Liver (tissue), 9 donors: ENCODE results near the gene MBNL2. TPM values are rescaled to one million over a fixed set of nuclear protein-coding genes. Genes with fewer than 3 reads are reported as not detected.

Experiments
- DNase-seq: peaks from one replicate; pipeline ENCODE4 v3.0.0-alpha.2; 2017; ENCODE audit warnings: low spot score
- H3K27ac ChIP-seq, 2 donors: one replicate each; pipeline ENCODE4 v1.7.0; 2013; ENCODE audit warnings: inconsistent platforms in 2 of 2, low read length in 2 of 2, control low read depth in 1 of 2, low read depth in 1 of 2, mild to moderate bottlenecking in 1 of 2
- H3K27me3 ChIP-seq, 4 donors: one replicate each; pipeline versions ENCODE4 v1.6.1 to v1.7.0; 2013; ENCODE audit warnings: low read length in 3 of 4, inconsistent platforms in 1 of 4, mild to moderate bottlenecking in 1 of 4, moderate library complexity in 1 of 4; ENCODE audit not compliant: control insufficient read depth in 4 of 4, insufficient read depth in 4 of 4
- H3K36me3 ChIP-seq, 4 donors: one replicate each; pipeline versions ENCODE4 v1.6.1 to v1.7.0; 2013; ENCODE audit warnings: low read length in 3 of 4, mild to moderate bottlenecking in 3 of 4, low read depth in 1 of 4, moderate library complexity in 1 of 4; ENCODE audit not compliant: control insufficient read depth in 4 of 4, insufficient read depth in 3 of 4
- H3K4me1 ChIP-seq, 4 donors: one replicate each; pipeline versions ENCODE4 v1.6.1 to v1.7.0; 2013; ENCODE audit warnings: low read length in 3 of 4, mild to moderate bottlenecking in 3 of 4, moderate library complexity in 1 of 4; ENCODE audit not compliant: control insufficient read depth in 4 of 4, insufficient read depth in 4 of 4
- H3K4me3 ChIP-seq, 3 donors: one replicate each; pipeline versions ENCODE4 v1.6.1 to v1.7.0; 2013; ENCODE audit warnings: low read length in 3 of 3, control low read depth in 1 of 3, low read depth in 1 of 3, mild to moderate bottlenecking in 1 of 3
- H3K9ac ChIP-seq, 2 donors: one replicate each; pipeline ENCODE4 v1.7.0; 2013; ENCODE audit warnings: low read length in 2 of 2, mild to moderate bottlenecking in 2 of 2, moderate library complexity in 2 of 2, control low read depth in 1 of 2, low read depth in 1 of 2
- H3K9me3 ChIP-seq, 4 donors: one replicate each; pipeline versions ENCODE4 v1.6.1 to v1.7.0; 2013; ENCODE audit warnings: low read length in 3 of 4; ENCODE audit not compliant: control insufficient read depth in 4 of 4
- ATF3 ChIP-seq: IDR thresholded peaks from 2 replicates; pipeline ENCODE4 v1.6.1; 2016; ENCODE audit warnings: antibody characterized with exemption
- EGR1 ChIP-seq, 2 donors: IDR thresholded peaks; 2 replicates each; pipeline ENCODE4 v1.6.1; 2016 to 2018; ENCODE audit warnings: antibody characterized with exemption in 2 of 2, low read depth in 2 of 2
- FOXA1 ChIP-seq: IDR thresholded peaks from 2 replicates; pipeline ENCODE4 v1.6.1; 2016; ENCODE audit warnings: antibody characterized with exemption
- GABPA ChIP-seq, 2 donors: IDR thresholded peaks in 1 of 2; conservative IDR thresholded peaks in 1 of 2; 2 replicates each; pipeline ENCODE4 v1.6.1; 2016; ENCODE audit warnings: antibody characterized with exemption in 2 of 2, mild to moderate bottlenecking in 1 of 2, moderate library complexity in 1 of 2
- HNF4A ChIP-seq, 2 donors: conservative IDR thresholded peaks; 2 replicates each; pipeline ENCODE4 v1.6.1; 2016; ENCODE audit warnings: antibody characterized with exemption in 2 of 2, mild to moderate bottlenecking in 2 of 2
- JUND ChIP-seq, 2 donors: IDR thresholded peaks; 2 replicates each; pipeline ENCODE4 v1.6.1; 2016; ENCODE audit warnings: antibody characterized with exemption in 2 of 2
- RAD21 ChIP-seq, 2 donors: IDR thresholded peaks; 2 replicates each; pipeline ENCODE4 v1.6.1; 2016; ENCODE audit warnings: antibody characterized with exemption in 2 of 2, mild to moderate bottlenecking in 2 of 2
- SP1 ChIP-seq: IDR thresholded peaks from 2 replicates; pipeline ENCODE4 v1.6.1; 2018; ENCODE audit warnings: antibody characterized with exemption, mild to moderate bottlenecking
- TAF1 ChIP-seq: conservative IDR thresholded peaks from 2 replicates; pipeline ENCODE4 v1.6.1; 2016; ENCODE audit warnings: antibody characterized with exemption, mild to moderate bottlenecking
- ZBTB33 ChIP-seq: IDR thresholded peaks from 2 replicates; pipeline ENCODE4 v1.6.1; 2016; ENCODE audit warnings: antibody characterized with exemption
- WGBS: extraction: QIAGEN DNeasy Blood & Tissue Kit; methylation state at CpG from one replicate; pipeline ENCODE4 v1.1.7; 2013; 5-methylcytosine and 5-hydroxymethylcytosine counted together
- polyA plus RNA-seq, 2 donors: library from polyadenylated mRNA; stranded (reverse) in 1 of 2; unstranded in 1 of 2; fragments of 200-250 nt in 1 of 2; fragments of >200 nt in 1 of 2; fragmentation: Nextera tagmentation in 1 of 2; extraction: Ambion mirVana in 1 of 2; gene quantifications; one replicate each; pipeline versions ENCODE4 v1.2.1 to v1.2.3, GENCODE V29; 2013 to 2015
- total RNA-seq, 2 donors: library from RNA; depleted of rRNA; stranded (reverse); fragments of >200 nt; gene quantifications; one replicate each; pipeline ENCODE4 v1.2.3, GENCODE V29; 2014
- TF ChIP-seq, protein P1 (sequence below): IDR thresholded peaks from 2 replicates; pipeline ENCODE4 v1.6.1; 2016; ENCODE audit warnings: antibody characterized with exemption, mild to moderate bottlenecking
- TF ChIP-seq, protein P2 (sequence below): fragments of 150-350 bp; IDR thresholded peaks from 2 replicates; pipeline ENCODE4 v1.5.1; 2017; ENCODE audit warnings: improper control_type of control experiment, low read depth, low read length; ENCODE audit not compliant: missing input control
- donor health status: healthy.
- donor health status: healthy.
- donor health status: healthy.
- donor health status: healthy.
- donor health status: healthy.

Gene MBNL2
- total and polyA plus RNA-seq, 4 donors, result 16.0 to 49.6 (median 36.8) TPM

- no peaks in the 10 kb centered on the region for H3K27me3 ChIP-seq
- H3K36me3 ChIP-seq, result no peaks in the 10 kb centered on the region
- no peak for DNase-seq
- WGBS, result 80% methylated on average over 4 of the region's 4 CpGs
- no peaks in the 10 kb centered on the region for H3K9me3 ChIP-seq
- no peak for TF ChIP-seq JUND (IDR thresholded peaks at IDR 0.05)
- no peak for TF ChIP-seq ZBTB33
- TF ChIP-seq EGR1 (IDR thresholded peaks at IDR 0.05; ENCODE audit: low read depth in 2 of 2), result no peak
- no peak for TF ChIP-seq SP1
- TF ChIP-seq, protein P1, sequence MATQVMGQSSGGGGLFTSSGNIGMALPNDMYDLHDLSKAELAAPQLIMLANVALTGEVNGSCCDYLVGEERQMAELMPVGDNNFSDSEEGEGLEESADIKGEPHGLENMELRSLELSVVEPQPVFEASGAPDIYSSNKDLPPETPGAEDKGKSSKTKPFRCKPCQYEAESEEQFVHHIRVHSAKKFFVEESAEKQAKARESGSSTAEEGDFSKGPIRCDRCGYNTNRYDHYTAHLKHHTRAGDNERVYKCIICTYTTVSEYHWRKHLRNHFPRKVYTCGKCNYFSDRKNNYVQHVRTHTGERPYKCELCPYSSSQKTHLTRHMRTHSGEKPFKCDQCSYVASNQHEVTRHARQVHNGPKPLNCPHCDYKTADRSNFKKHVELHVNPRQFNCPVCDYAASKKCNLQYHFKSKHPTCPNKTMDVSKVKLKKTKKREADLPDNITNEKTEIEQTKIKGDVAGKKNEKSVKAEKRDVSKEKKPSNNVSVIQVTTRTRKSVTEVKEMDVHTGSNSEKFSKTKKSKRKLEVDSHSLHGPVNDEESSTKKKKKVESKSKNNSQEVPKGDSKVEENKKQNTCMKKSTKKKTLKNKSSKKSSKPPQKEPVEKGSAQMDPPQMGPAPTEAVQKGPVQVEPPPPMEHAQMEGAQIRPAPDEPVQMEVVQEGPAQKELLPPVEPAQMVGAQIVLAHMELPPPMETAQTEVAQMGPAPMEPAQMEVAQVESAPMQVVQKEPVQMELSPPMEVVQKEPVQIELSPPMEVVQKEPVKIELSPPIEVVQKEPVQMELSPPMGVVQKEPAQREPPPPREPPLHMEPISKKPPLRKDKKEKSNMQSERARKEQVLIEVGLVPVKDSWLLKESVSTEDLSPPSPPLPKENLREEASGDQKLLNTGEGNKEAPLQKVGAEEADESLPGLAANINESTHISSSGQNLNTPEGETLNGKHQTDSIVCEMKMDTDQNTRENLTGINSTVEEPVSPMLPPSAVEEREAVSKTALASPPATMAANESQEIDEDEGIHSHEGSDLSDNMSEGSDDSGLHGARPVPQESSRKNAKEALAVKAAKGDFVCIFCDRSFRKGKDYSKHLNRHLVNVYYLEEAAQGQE, result no peak
- no peak overlapping the region for H3K9ac ChIP-seq
- peaks cover 0 to 16% (median 10%) of the 10 kb centered on the region in 4 donors for H3K4me1 ChIP-seq
- H3K27ac ChIP-seq, result no peak overlapping the region
- no peak overlapping the region for H3K4me3 ChIP-seq
These were observed 208.2 kb downstream of the MBNL2 start for GRCh38 chr13:97430296-97430695.

- no peak for DNase-seq
- 79% methylated on average over 4 of the region's 4 CpGs for WGBS
- Histone ChIP-seq H3K27me3 (no peaks in the 10 kb centered on the region), H3K36me3 (no peaks in the 10 kb centered on the region), H3K27ac (no peak overlapping the region), H3K4me3 (no peak overlapping the region), H3K9me3 (no peaks in the 10 kb centered on the region), H3K9ac (no peak overlapping the region), H3K4me1 (peaks cover 0 to 16% (median 10%) of the 10 kb centered on the region in 4 donors)
- TF ChIP-seq ATF3, result no peak
- no peak for TF ChIP-seq GABPA (IDR thresholded peaks at IDR 0.05 in 1 of 2, conservative IDR thresholded peaks at IDR 0.05 in 1 of 2)
- TF ChIP-seq SP1, result no peak
- no peak for TF ChIP-seq TAF1
- TF ChIP-seq FOXA1, result no peak
- TF ChIP-seq RAD21 (IDR thresholded peaks at IDR 0.05), result no peak
- TF ChIP-seq, protein P1, result no peak
- no peak for TF ChIP-seq JUND (IDR thresholded peaks at IDR 0.05)
- no peak for TF ChIP-seq HNF4A (conservative IDR thresholded peaks at IDR 0.05)
- TF ChIP-seq, protein P2, sequence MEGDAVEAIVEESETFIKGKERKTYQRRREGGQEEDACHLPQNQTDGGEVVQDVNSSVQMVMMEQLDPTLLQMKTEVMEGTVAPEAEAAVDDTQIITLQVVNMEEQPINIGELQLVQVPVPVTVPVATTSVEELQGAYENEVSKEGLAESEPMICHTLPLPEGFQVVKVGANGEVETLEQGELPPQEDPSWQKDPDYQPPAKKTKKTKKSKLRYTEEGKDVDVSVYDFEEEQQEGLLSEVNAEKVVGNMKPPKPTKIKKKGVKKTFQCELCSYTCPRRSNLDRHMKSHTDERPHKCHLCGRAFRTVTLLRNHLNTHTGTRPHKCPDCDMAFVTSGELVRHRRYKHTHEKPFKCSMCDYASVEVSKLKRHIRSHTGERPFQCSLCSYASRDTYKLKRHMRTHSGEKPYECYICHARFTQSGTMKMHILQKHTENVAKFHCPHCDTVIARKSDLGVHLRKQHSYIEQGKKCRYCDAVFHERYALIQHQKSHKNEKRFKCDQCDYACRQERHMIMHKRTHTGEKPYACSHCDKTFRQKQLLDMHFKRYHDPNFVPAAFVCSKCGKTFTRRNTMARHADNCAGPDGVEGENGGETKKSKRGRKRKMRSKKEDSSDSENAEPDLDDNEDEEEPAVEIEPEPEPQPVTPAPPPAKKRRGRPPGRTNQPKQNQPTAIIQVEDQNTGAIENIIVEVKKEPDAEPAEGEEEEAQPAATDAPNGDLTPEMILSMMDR, result no peak
These were observed 209.1 kb downstream of the MBNL2 start for GRCh38 chr13:97431171-97431764.
